ENCODE results near the gene USP47.

The USP47 gene

GRCh38 chr11:11864803-11865202 is 23.0 kb downstream of the USP47 start:
- DNase-seq (ENCODE audit: low spot score), result no peak

GRCh38 chr11:11865449-11865848 is 23.7 kb downstream of the USP47 start:
- DNase-seq (ENCODE audit: low spot score), result no peak

- DNase-seq (ENCODE audit: low spot score), result no peak
Measured at GRCh38 chr11:11866203-11866602, 24.4 kb downstream of the USP47 start.

GRCh38 chr11:11867720-11868119 is 25.9 kb downstream of the USP47 start:
- no peak for DNase-seq (ENCODE audit: low spot score)

- no peak for DNase-seq (ENCODE audit: low spot score)
Measured at GRCh38 chr11:11871991-11872401, 30.2 kb downstream of the USP47 start.

GRCh38 chr11:11876458-11876857 is 34.7 kb downstream of the USP47 start:
- DNase-seq (ENCODE audit: low spot score), result no peak

GRCh38 chr11:11880179-11880578 is 38.4 kb downstream of the USP47 start:
- DNase-seq (ENCODE audit: low spot score), result no peak

GRCh38 chr11:11882539-11882938 is 40.8 kb downstream of the USP47 start:
- no peak for DNase-seq (ENCODE audit: low spot score)

GRCh38 chr11:11884351-11884750 is 42.6 kb downstream of the USP47 start:
- no peak for DNase-seq (ENCODE audit: low spot score)

- DNase-seq (ENCODE audit: low spot score), result no peak
Measured at GRCh38 chr11:11884774-11885481, 43.2 kb downstream of the USP47 start.

- no peak for DNase-seq (ENCODE audit: low spot score)
Measured at GRCh38 chr11:11894486-11894885, 52.7 kb downstream of the USP47 start.

GRCh38 chr11:11895672-11896071 is 53.9 kb downstream of the USP47 start:
- no peak for DNase-seq (ENCODE audit: low spot score)

GRCh38 chr11:11898648-11899047 is 56.9 kb downstream of the USP47 start:
- DNase-seq (ENCODE audit: low spot score), result no peak

- no peak for DNase-seq (ENCODE audit: low spot score)
Measured at GRCh38 chr11:11899401-11899800, 57.6 kb downstream of the USP47 start.

GRCh38 chr11:11901929-11902328 is 60.2 kb downstream of the USP47 start:
- DNase-seq (ENCODE audit: low spot score), result no peak

GRCh38 chr11:11909727-11910126 is 68.0 kb downstream of the USP47 start:
- peak; percentile 2 for DNase-seq (ENCODE audit: low spot score)

- DNase-seq (ENCODE audit: low spot score), result no peak
Measured at GRCh38 chr11:11910541-11910940, 68.8 kb downstream of the USP47 start.

- DNase-seq (ENCODE audit: low spot score), result no peak
Measured at GRCh38 chr11:11913395-11913794, 71.6 kb downstream of the USP47 start.

- DNase-seq (ENCODE audit: low spot score), result no peak
Measured at GRCh38 chr11:11915625-11916024, 73.9 kb downstream of the USP47 start.

GRCh38 chr11:11916981-11917399 is 75.2 kb downstream of the USP47 start:
- peak; percentile 2 for DNase-seq (ENCODE audit: low spot score)

- no peak for DNase-seq (ENCODE audit: low spot score)
Measured at GRCh38 chr11:11923828-11924227, 82.1 kb downstream of the USP47 start.

GRCh38 chr11:11929920-11930319 is 88.1 kb downstream of the USP47 start:
- no peak for DNase-seq (ENCODE audit: low spot score)

- DNase-seq (ENCODE audit: low spot score), result peak; percentile 7
Measured at GRCh38 chr11:11931461-11932055, 89.8 kb downstream of the USP47 start.

GRCh38 chr11:11935536-11935935 is 93.8 kb downstream of the USP47 start:
- DNase-seq (ENCODE audit: low spot score), result no peak

Data from hepatic stellate cell (primary cell).